Measurements from ENCODE around the gene NUP54.

The NUP54 gene

GRCh38 chr4:76148142-76148865 lies at the start of gene NUP54:
NUP54 (minus strand) TSS chr4:76148397; CDS start chr4:76148374, 23 bp downstream.
- CTCF ChIA-PET: interaction anchor here (0.6 kb wide), 2 partner anchors 51 to 112 kb away, joined by 3 read pairs; no protein-coding TSS in a partner anchor
- no peak for TF ChIP-seq CTCF (conservative IDR thresholded peaks at IDR 0.05; ENCODE audit: low read depth)
- POLR2A ChIA-PET (ENCODE audit: low non-redundant PET): interaction anchor here (0.6 kb wide), 1 partner anchor 17 kb away, joined by 3 read pairs; no protein-coding TSS in a partner anchor
- H3K27ac ChIP-seq: peak within 1 kb of the TSS; percentile 89
- DNase-seq (ENCODE audit: low spot score): peak; percentile 95

GRCh38 chr4:76197031-76197743 lies 49.0 kb upstream of the NUP54 start:
- TF ChIP-seq CTCF (conservative IDR thresholded peaks at IDR 0.05; ENCODE audit: low read depth): no peak
- 0 out of 2 replicates have a peak overlapping the region, but pooled peaks have one; percentile 24 for H3K27ac ChIP-seq
- POLR2A ChIA-PET (ENCODE audit: low non-redundant PET): no interaction called here
- CTCF ChIA-PET: interaction anchor here (0.6 to 1.9 kb wide), 2 partner anchors 18 to 97 kb away, joined by 4 to 5 read pairs; no protein-coding TSS in a partner anchor
- DNase-seq (ENCODE audit: low spot score): no peak

- peak overlapping the region; percentile 85; the same call in 1 of the 2 replicates for H3K27ac ChIP-seq
- no peak for TF ChIP-seq CTCF (conservative IDR thresholded peaks at IDR 0.05; ENCODE audit: low read depth)
- no peak for DNase-seq (ENCODE audit: low spot score)
- ChIA-PET CTCF (interaction anchor here (0.6 kb wide), 1 partner anchor 96 kb away, joined by 4 read pairs; no protein-coding TSS in a partner anchor), POLR2A (ENCODE audit: low non-redundant PET) (no interaction called here)
Observed at GRCh38 chr4:76196376-76196775, 48.2 kb upstream of the NUP54 start.

- ChIA-PET CTCF (interaction anchor here (1.0 kb wide), 1 partner anchor 15 kb away, joined by 3 read pairs; no protein-coding TSS in a partner anchor), POLR2A (ENCODE audit: low non-redundant PET) (no interaction called here)
- no peak for TF ChIP-seq CTCF (conservative IDR thresholded peaks at IDR 0.05; ENCODE audit: low read depth)
- no peak for DNase-seq (ENCODE audit: low spot score)
- H3K27ac ChIP-seq: peak overlapping the region; percentile 85
Observed at GRCh38 chr4:76195326-76195725, 47.1 kb upstream of the NUP54 start.

GRCh38 chr4:76194325-76194724 lies 46.1 kb upstream of the NUP54 start:
- TF ChIP-seq CTCF (conservative IDR thresholded peaks at IDR 0.05; ENCODE audit: low read depth): no peak
- ChIA-PET CTCF (interaction anchor here (1.2 kb wide), 1 partner anchor 10 kb away, joined by 3 read pairs; no protein-coding TSS in a partner anchor), POLR2A (ENCODE audit: low non-redundant PET) (no interaction called here)
- peak overlapping the region; percentile 85 for H3K27ac ChIP-seq
- peak; percentile 92 for DNase-seq (ENCODE audit: low spot score)

GRCh38 chr4:76192236-76192635 lies 44.0 kb upstream of the NUP54 start:
- POLR2A ChIA-PET (ENCODE audit: low non-redundant PET): no interaction called here
- no peak for TF ChIP-seq CTCF (conservative IDR thresholded peaks at IDR 0.05; ENCODE audit: low read depth)
- no peak overlapping the region for H3K27ac ChIP-seq
- DNase-seq (ENCODE audit: low spot score): no peak
- CTCF ChIA-PET: no interaction called here
